Measurements from ENCODE around the gene PGLYRP4. TPM values are rescaled to one million over a fixed set of nuclear protein-coding genes. Genes with fewer than 3 reads are reported as not detected.

Gene PGLYRP4
- total RNA-seq, 4 donors from 2014 or later: not detected

Small RNAs within 50 kb of the gene (small RNA-seq; reads per million reads assigned to genes)
- not detected for gene RNU6-160P
- not detected for gene S100A15A

Other genes with a start within 250 kb of the PGLYRP4 start
- not detected for gene SPRR2F, start 235.3 kb downstream of the PGLYRP4 start, total RNA-seq
- not detected for gene SPRR2G, start 198.0 kb downstream of the PGLYRP4 start, total RNA-seq
- 1 to 10 TPM in 1 of 4 donors, not detected in 3; 3.6 TPM for gene LELP1, start 145.4 kb downstream of the PGLYRP4 start, total RNA-seq
- gene PRR9, start 131.3 kb downstream of the PGLYRP4 start, total RNA-seq: not detected
- not detected for gene LORICRIN, start 89.2 kb downstream of the PGLYRP4 start, total RNA-seq
- gene PGLYRP3, start 35.9 kb downstream of the PGLYRP4 start, total RNA-seq: not detected
- 100 to 1,000 TPM in 1 of 4 donors, 10 to 100 TPM in 3; 36.2 to 285 (median 66.0) TPM for gene S100A9, start 9.0 kb upstream of the PGLYRP4 start, total RNA-seq
- gene S100A12, start 26.8 kb upstream of the PGLYRP4 start, total RNA-seq: not detected
- 10 to 100 TPM in 1 of 4 donors, 1 to 10 TPM in 2, not detected in 1; 2.8 to 35.6 (median 6.2) TPM for gene S100A8, start 42.2 kb upstream of the PGLYRP4 start, total RNA-seq
- gene S100A7A, start 67.7 kb upstream of the PGLYRP4 start, total RNA-seq: not detected
- gene S100A7, start 111.8 kb upstream of the PGLYRP4 start, total RNA-seq: not detected
- 100 to 1,000 TPM; 128 to 573 (median 360) TPM for gene S100A6, start 187.2 kb upstream of the PGLYRP4 start, total RNA-seq
- gene S100A5, start 192.1 kb upstream of the PGLYRP4 start, total RNA-seq: 10 to 100 TPM in 1 of 4 donors, 1 to 10 TPM in 3; 2.2 to 12.6 (median 6.5) TPM
- gene S100A4, start 197.0 kb upstream of the PGLYRP4 start, total RNA-seq: 100 to 1,000 TPM in 2 of 4 donors, 10 to 100 TPM in 2; 57.3 to 251 (median 133) TPM
- gene S100A3, start 200.4 kb upstream of the PGLYRP4 start, total RNA-seq: 1 to 10 TPM in 1 of 4 donors, under 1 TPM in 1, not detected in 2; 0.83 to 1.7 TPM
- 10 to 100 TPM in 1 of 4 donors, 1 to 10 TPM in 3; 2.6 to 10.1 (median 5.9) TPM for gene S100A2, start 217.0 kb upstream of the PGLYRP4 start, total RNA-seq

All from thyroid gland (tissue), 4 donors.